ENCODE data around the gene C3orf33.

C3orf33 gene

DNA sequence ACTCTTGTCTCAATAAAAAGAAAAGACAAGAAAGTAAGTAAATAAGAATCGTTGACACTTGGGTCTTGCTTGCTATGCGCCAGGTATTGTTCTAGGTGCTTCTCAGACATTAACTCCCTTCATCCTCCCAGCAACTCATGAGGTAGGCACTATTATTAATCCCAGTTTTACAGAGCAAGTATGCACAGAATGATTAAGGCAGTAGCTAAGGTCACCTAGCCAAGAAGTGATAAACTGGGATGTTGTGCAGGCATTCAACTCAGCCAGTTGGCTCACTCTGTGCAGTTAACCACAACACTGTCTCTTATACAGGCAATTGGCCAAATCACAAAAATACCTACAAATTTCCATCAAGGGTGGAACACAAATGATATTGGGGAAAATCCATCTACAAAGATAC, 1.7 kb upstream of the C3orf33 start:
- TF ChIP-seq, protein P1, sequence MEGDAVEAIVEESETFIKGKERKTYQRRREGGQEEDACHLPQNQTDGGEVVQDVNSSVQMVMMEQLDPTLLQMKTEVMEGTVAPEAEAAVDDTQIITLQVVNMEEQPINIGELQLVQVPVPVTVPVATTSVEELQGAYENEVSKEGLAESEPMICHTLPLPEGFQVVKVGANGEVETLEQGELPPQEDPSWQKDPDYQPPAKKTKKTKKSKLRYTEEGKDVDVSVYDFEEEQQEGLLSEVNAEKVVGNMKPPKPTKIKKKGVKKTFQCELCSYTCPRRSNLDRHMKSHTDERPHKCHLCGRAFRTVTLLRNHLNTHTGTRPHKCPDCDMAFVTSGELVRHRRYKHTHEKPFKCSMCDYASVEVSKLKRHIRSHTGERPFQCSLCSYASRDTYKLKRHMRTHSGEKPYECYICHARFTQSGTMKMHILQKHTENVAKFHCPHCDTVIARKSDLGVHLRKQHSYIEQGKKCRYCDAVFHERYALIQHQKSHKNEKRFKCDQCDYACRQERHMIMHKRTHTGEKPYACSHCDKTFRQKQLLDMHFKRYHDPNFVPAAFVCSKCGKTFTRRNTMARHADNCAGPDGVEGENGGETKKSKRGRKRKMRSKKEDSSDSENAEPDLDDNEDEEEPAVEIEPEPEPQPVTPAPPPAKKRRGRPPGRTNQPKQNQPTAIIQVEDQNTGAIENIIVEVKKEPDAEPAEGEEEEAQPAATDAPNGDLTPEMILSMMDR (IDR thresholded peaks at IDR 0.05; ENCODE audit: borderline replicate concordance, control extremely low read depth, extremely low read depth, insufficient read depth, missing control alignments): no peak
- in situ Hi-C loops (cut with MboI; ENCODE audit: low sequenced_read_pairs, unreplicated experiment): no loop called here
- no peak for DNase-seq (ENCODE audit: low spot score)

DNA sequence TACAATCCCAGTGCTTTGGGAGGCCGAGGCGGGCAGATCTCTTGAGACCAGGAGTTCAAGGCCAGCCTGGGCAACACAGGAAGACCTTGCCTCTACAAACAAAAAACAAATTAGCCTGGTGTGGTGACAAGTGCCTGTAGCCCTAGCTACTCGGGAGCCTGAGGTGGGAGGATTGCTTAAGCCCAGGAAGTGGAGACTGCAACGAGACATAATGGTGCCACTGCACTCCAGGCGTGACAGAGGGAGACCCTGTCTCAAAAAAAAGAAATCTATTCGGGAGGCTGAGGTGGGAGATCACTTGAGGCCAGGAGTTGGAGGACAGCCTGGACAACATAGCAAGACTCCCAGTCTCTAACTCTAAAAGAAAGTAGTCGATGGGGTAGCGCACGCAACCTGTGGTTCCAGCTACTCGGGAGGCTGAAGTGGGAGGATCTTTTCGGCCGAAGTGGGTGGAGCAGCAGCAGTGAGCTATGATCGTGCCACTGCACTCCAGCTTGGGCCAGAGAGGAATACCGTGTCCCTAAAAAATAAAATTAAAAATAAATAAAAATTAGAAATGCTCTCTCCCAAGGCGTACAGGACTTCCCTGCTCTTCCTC, 775 bp downstream of the C3orf33 start:
- in situ Hi-C loops (cut with MboI; ENCODE audit: low sequenced_read_pairs, unreplicated experiment): no loop called here
- no peak for DNase-seq (ENCODE audit: low spot score)
- TF ChIP-seq, protein P1 (IDR thresholded peaks at IDR 0.05; ENCODE audit: borderline replicate concordance, control extremely low read depth, extremely low read depth, insufficient read depth, missing control alignments): no peak

GRCh38 chr3:155804323-155804722, 1.8 kb downstream of the C3orf33 start:
- in situ Hi-C loops (cut with MboI; ENCODE audit: low sequenced_read_pairs, unreplicated experiment): no loop called here
- TF ChIP-seq, protein P1 (IDR thresholded peaks at IDR 0.05; ENCODE audit: borderline replicate concordance, control extremely low read depth, extremely low read depth, insufficient read depth, missing control alignments): no peak
- DNase-seq (ENCODE audit: low spot score): no peak

DNA sequence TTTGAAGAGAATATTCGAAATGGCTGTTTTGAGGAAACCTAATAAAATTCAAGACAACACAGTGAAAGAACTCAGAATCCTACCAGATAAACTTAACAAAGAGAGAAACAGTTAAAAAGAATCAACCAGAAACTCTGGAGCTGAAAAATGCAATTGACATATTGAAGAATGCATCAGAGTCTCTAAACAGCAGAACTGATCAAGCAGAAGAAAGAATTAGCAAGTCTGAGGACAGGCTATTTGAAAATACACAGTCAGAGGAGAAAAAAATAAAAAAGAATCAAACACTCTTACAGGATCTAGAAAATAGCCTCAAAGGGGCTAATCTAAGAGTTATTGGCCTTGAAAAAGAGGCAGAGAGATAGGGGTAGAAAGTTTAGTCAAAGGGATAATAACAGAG, 13.5 kb downstream of the C3orf33 start:
- in situ Hi-C loops (cut with MboI; ENCODE audit: low sequenced_read_pairs, unreplicated experiment): no loop called here
- TF ChIP-seq, protein P1 (IDR thresholded peaks at IDR 0.05; ENCODE audit: borderline replicate concordance, control extremely low read depth, extremely low read depth, insufficient read depth, missing control alignments): no peak
- no peak for DNase-seq (ENCODE audit: low spot score)

DNA sequence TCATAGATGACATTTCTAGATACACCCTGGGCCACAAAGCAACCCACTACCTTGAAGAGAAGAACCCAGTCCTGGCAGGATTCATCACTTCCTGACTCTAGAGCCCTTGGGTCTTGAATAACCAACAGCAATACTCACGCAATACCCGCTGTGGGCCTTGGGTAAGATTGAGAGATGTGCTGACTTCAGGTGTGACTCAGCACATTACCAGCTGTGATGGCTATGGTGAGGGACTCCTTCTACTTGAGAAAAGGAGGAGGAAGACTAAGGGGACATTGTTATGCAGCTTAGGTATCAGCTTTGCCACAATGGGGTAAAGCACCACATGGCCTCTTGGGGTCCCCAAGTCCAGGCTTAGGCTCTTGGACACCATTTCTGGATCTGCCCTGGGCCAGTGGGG, 14.9 kb downstream of the C3orf33 start:
- DNase-seq (ENCODE audit: low spot score): no peak
- TF ChIP-seq, protein P1 (IDR thresholded peaks at IDR 0.05; ENCODE audit: borderline replicate concordance, control extremely low read depth, extremely low read depth, insufficient read depth, missing control alignments): no peak
- in situ Hi-C loops (cut with MboI; ENCODE audit: low sequenced_read_pairs, unreplicated experiment): no loop called here

DNA sequence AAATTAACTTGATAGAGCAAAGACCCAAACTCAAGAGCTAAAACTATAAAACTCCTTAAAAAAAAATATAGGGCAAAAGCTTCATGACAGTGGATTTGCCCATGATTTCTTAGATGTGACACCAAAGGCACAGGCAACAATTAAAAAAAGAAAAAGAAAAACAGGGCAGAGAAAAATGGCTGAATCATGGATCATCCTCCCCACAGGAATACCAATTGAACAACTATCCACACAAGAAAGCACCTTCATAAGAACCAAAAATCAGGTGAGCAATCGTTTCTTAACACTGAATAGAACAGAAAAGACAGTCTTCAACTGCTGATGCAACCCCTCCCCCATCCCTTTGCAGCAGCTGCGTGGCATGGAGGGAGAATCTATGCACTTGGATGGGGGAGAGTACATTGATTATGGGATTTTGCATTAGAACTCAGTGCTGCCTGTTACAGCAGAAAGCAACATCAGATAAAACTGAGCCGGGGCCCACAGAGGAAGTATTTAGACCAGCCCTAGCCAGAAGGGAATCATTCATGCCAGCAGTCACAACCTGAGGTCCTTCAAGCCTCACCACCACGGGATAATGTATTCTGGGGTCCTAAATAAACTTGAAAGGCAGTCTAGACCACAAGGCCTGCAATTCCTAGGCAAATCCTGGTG, 15.7 kb downstream of the C3orf33 start:
- in situ Hi-C loops (cut with MboI; ENCODE audit: low sequenced_read_pairs, unreplicated experiment): no loop called here
- TF ChIP-seq, protein P1 (IDR thresholded peaks at IDR 0.05; ENCODE audit: borderline replicate concordance, control extremely low read depth, extremely low read depth, insufficient read depth, missing control alignments): no peak
- DNase-seq (ENCODE audit: low spot score): no peak

All from GM13976 (cell line).